K562 (cell line): ENCODE results near the gene MT1E. TPM values are rescaled to one million over a fixed set of nuclear protein-coding genes. Genes with fewer than 3 reads are reported as not detected.

Experiments
- ATAC-seq: fragments of 200-7000 bp; cut with Tn5 transposase; 3 replicates; pipeline ENCODE4 v1.9.1; 2020; ENCODE audit warnings: moderate library complexity
- BruUV-seq: library from RNA; stranded (reverse); fragments of 400-500 nt; replicated peaks from 2 replicates; lab custom pipeline; 2021; lab: Mats Ljungman, UMichigan
- CTCF ChIA-PET: fragments of 300-600 bp; formaldehyde crosslinking; extraction: SDS; loops from one replicate; lab custom pipeline; 2021; ENCODE audit warnings: low intra/inter-chr PET ratio; lab: Yijun Ruan, JAX
- POLR2A ChIA-PET: fragments of 300-600, 350-650 bp; sonication (Branson Sonifier 250); formaldehyde crosslinking; extraction: SDS; loops from one replicate; lab custom pipeline; 2021; ENCODE audit warnings: antibody characterized with exemption, inconsistent platforms; lab: Yijun Ruan, JAX
- DNase-seq, 4 experiments: peaks; one replicate each; pipeline versions ENCODE4 v3.0.0 to v3.0.0-alpha.2; 2011 to 2018; ENCODE audit warnings: low spot score in 3 of 4, mixed read lengths in 3 of 4; ENCODE audit errors: extremely low read depth in 1 of 4
- FAIRE-seq: peaks from 2 replicates; lab custom pipeline; 2011; peaks lifted over from hg19 to GRCh38; lab: Jason Lieb, UNC
- H2AFZ ChIP-seq: 2 replicates; pipeline ENCODE4 v1.6.0; 2011; ENCODE audit warnings: low read depth, low read length, control low read depth, inconsistent platforms
- H3K27ac ChIP-seq: fragments of 200-600 bp; 3 replicates; pipeline ENCODE4 v1.8.0; 2011; ENCODE audit warnings: low read depth, mild to moderate bottlenecking, control low read depth, inconsistent platforms, low read length, moderate library complexity, mixed read lengths; ENCODE audit errors: extremely low read depth
- H3K27me3 ChIP-seq, 2 experiments: fragments of 300-600 bp in 1 of 2; 2 replicates in 1 of 2; 3 replicates in 1 of 2; pipeline versions ENCODE4 v1.6.0 to v1.8.0; 2011; ENCODE audit warnings: inconsistent platforms in 2 of 2, low read length in 2 of 2, mild to moderate bottlenecking in 1 of 2, mixed read lengths in 1 of 2, moderate library complexity in 1 of 2; ENCODE audit not compliant: control insufficient read depth in 2 of 2, insufficient read depth in 2 of 2
- H3K36me3 ChIP-seq: fragments of 300-600 bp; 3 replicates; pipeline ENCODE4 v1.8.0; 2011; ENCODE audit warnings: mild to moderate bottlenecking, low read length, inconsistent platforms; ENCODE audit not compliant: control insufficient read depth, insufficient read depth
- H3K4me1 ChIP-seq, 2 experiments: fragments of 200-600 bp in 1 of 2; replicated peaks in 1 of 2; 2 replicates in 1 of 2; 3 replicates in 1 of 2; pipeline versions ENCODE4 v1.5.1 to v1.8.0; 2011; ENCODE audit warnings: inconsistent platforms in 2 of 2, low read length in 2 of 2, mild to moderate bottlenecking in 1 of 2, mixed read lengths in 1 of 2, moderate library complexity in 1 of 2; ENCODE audit not compliant: control insufficient read depth in 2 of 2, insufficient read depth in 2 of 2
- H3K4me2 ChIP-seq: 2 replicates; pipeline ENCODE4 v1.6.1; 2011; ENCODE audit warnings: low read length, control low read depth, inconsistent platforms, mixed read lengths; ENCODE audit not compliant: insufficient read depth
- H3K4me3 ChIP-seq: fragments of 200-600 bp; sonication (generic), shearing (Covaris generic); 2 replicates; pipeline ENCODE4 v1.5.1; 2016; ENCODE audit warnings: control low read depth, inconsistent platforms
- H3K79me2 ChIP-seq: fragments of 200-600 bp; 3 replicates; pipeline ENCODE4 v1.8.0; 2011; ENCODE audit warnings: low read length, inconsistent platforms; ENCODE audit not compliant: control insufficient read depth, insufficient read depth
- H3K9ac ChIP-seq, 2 experiments: 2 replicates each; pipeline versions ENCODE4 v1.6.0 to v1.6.1; 2011; ENCODE audit warnings: low read depth in 2 of 2, low read length in 2 of 2, control low read depth in 1 of 2, inconsistent platforms in 1 of 2, mild to moderate bottlenecking in 1 of 2, mixed read lengths in 1 of 2; ENCODE audit not compliant: insufficient read depth in 1 of 2
- H3K9me1 ChIP-seq: one replicate; pipeline ENCODE4 v1.6.0; 2011; ENCODE audit warnings: inconsistent platforms, mild to moderate bottlenecking, low read length, moderate library complexity; ENCODE audit not compliant: control insufficient read depth, insufficient read depth
- H3K9me3 ChIP-seq: replicated peaks from 2 replicates; pipeline ENCODE4 v1.5.1; 2011; ENCODE audit warnings: low read depth, low read length, inconsistent platforms; ENCODE audit not compliant: control insufficient read depth, insufficient read depth
- H4K20me1 ChIP-seq: replicated peaks from 2 replicates; pipeline ENCODE4 v1.6.1; 2011; ENCODE audit warnings: low read length, inconsistent platforms, mixed read lengths; ENCODE audit not compliant: control insufficient read depth, insufficient read depth
- CBX5 ChIP-seq: IDR thresholded peaks from 2 replicates; pipeline ENCODE4 v1.6.1; 2014; ENCODE audit warnings: low read depth, borderline replicate concordance
- CEBPB ChIP-seq: fragments of 450-650 bp; IDR thresholded peaks from 2 replicates; pipeline ENCODE4 v1.6.1; 2016; ENCODE audit warnings: missing genetic modification characterization, missing compliant biosample characterization
- EGR1 ChIP-seq: fragments of 450-650 bp; conservative IDR thresholded peaks from 2 replicates; pipeline ENCODE4 v1.6.1; 2017; ENCODE audit warnings: mild to moderate bottlenecking
- SP2 ChIP-seq: IDR thresholded peaks from 2 replicates; pipeline ENCODE4 v1.6.1; 2011; ENCODE audit warnings: mild to moderate bottlenecking, low read depth, low read length, moderate library complexity; ENCODE audit not compliant: poor library complexity, severe bottlenecking; ENCODE audit errors: extremely low read depth
- XRCC5 ChIP-seq: fragments of 200-400 bp; formaldehyde crosslinking; IDR thresholded peaks from 2 replicates; pipeline ENCODE4 v1.6.1; 2017; ENCODE audit warnings: low read depth, mild to moderate bottlenecking, low read length
- WGBS: fragments of 100-300 bp; shearing (Covaris generic); methylation state at CpG from one replicate; pipeline ENCODE4 v1.1.6; 2016; ENCODE audit warnings: low coverage, mixed read lengths; ENCODE audit not compliant: insufficient coverage; ENCODE audit errors: missing lambda C conversion rate; 5-methylcytosine and 5-hydroxymethylcytosine counted together
- in situ Hi-C: fragments of 300-500 bp; cut with MboI; formaldehyde crosslinking; loops from 4 replicates; pipeline ENCODE4 v1.15.0; 2018; ENCODE audit warnings: inconsistent platforms, mixed read lengths
- intact Hi-C: fragments of 100-400 bp; cut with micrococcal nuclease; formaldehyde crosslinking; loops from 2 replicates; pipeline ENCODE4 v1.14.2; 2022
- polyA plus RNA-seq, 8 experiments: library from polyadenylated mRNA; depleted of rRNA in 4 of 8; stranded (reverse) in 5 of 8; unstranded in 3 of 8; fragments of >200 nt; fragmentation: Nextera tagmentation in 2 of 8; fragmentation: Illumina TruSeq in 1 of 8; extraction: Ambion mirVana in 2 of 8; extraction: Trizol in 1 of 8; gene quantifications; 2 replicates each; pipeline versions ENCODE4 v1.2.1 to v1.2.3, GENCODE V29; 2011 to 2014; ENCODE audit warnings: inconsistent platforms in 1 of 8, missing spikeins in 1 of 8
- total RNA-seq, 7 experiments: library from RNA; depleted of rRNA in 6 of 7; stranded (reverse); fragments of >200 nt in 6 of 7; fragmentation: Illumina TruSeq in 2 of 7; extraction: Trizol in 2 of 7; gene quantifications; 2 replicates each; pipeline versions ENCODE4 v1.2.1 to v1.2.3, GENCODE V29; 2011 to 2021; ENCODE audit warnings: low replicate concordance in 1 of 7

Gene MT1E
- total and polyA plus RNA-seq, 9 of the 15 experiments (the other 6 are each of a cell fraction or from before 2014, with no cell fraction given) = 0.29 to 0.81 (median 0.46) TPM; not detected in 3

GRCh38 chr16:56636616-56637413, 11.2 kb downstream of the MT1E start:
- no peak overlapping the region for H2AFZ ChIP-seq
- 0 out of 2 replicates have a peak, but pooled peaks cover 7% of the 10 kb centered on the region for H4K20me1 ChIP-seq
- peaks cover 44 to 76% of the 10 kb centered on the region in 2 experiments for H3K27me3 ChIP-seq
- H3K27ac ChIP-seq = no peak overlapping the region
- in situ Hi-C loops = no loop called here
- FAIRE-seq (no peak), DNase-seq (no peak), ATAC-seq (no peak)
- no peak overlapping the region for H3K4me2 ChIP-seq
- no peaks in the 10 kb centered on the region for H3K79me2 ChIP-seq
- no TSS peak for BruUV-seq
- no peak overlapping the region for H3K9ac ChIP-seq
- H3K4me3 ChIP-seq = no peak overlapping the region
- no peaks in the 10 kb centered on the region for H3K36me3 ChIP-seq
- POLR2A ChIA-PET = interaction anchor here (0.6 kb wide), 2 partner anchors 28 to 280 kb away, joined by 3 read pairs; no protein-coding TSS in a partner anchor
- TF ChIP-seq EGR1 (no peak), CEBPB (tag) (no peak), XRCC5 (no peak), CBX5 (no peak), SP2 (no peak)
- TF ChIP-seq, all 486 proteins: peak for 0
- Histone ChIP-seq H3K4me1 (peaks cover 0 to 23% of the 10 kb centered on the region in 2 experiments; a peak in 2 of 5 replicates), H3K9me3 (no peaks in the 10 kb centered on the region), H3K9me1 (no peaks in the 10 kb centered on the region)
- 1% methylated on average over 9 of the region's 9 CpGs for WGBS
- CTCF ChIA-PET = no interaction called here
- intact Hi-C loops = no loop called here
